Activated CD4-positive, alpha-beta T cell treated with anti-CD3 and anti-CD28 coated beads, Interleukin-2, amount 50 U/mL, for 24 hours (primary cell): Measurements from ENCODE around the gene CCDC192.

Experiments used
- DNase-seq, 2 donors: peaks; one replicate each; pipeline ENCODE4 v3.0.0-alpha.2; 2020; ENCODE audit warnings: low read depth in 1 of 2, low spot score in 1 of 2

Gene CCDC192

DNA sequence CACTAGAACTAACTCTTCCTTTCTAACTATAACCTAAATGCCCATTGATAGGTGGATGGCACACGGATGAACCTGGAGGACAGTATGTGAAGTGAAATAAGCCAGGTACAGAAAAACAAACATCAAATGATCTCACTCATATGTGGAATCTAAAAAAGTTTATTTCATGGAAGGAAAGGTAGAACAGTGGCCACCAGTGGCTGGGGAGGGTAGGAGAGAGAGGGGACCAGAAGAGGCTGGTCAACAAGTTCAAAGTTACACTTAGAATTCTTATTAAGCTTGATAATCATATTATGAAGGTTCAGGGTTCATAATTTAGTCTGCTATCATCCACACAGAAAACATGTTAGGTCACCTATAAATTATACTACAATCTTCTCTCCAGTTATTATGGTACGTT is 272.8 kb downstream of the CCDC192 start:
- no peak for DNase-seq

DNA sequence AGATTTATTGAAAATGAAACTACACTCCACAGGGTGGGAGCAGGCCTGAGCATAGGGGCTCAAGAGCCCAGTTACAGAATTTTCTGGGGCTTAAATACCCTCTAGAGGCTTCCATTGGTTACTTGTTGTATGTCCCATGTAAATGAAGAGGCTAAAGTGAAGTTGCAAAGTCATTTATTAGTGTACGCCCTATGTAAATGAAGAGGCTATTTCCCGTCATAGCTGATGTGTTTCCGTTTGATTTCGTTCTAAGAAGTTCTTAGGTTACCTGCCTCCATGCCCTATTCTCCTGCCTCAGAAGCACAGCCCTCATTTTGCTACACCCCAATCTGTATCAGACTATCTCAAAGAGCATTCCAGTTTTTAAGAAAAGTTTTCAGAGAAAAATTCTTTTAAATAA is 273.3 kb downstream of the CCDC192 start:
- no peak for DNase-seq

DNA sequence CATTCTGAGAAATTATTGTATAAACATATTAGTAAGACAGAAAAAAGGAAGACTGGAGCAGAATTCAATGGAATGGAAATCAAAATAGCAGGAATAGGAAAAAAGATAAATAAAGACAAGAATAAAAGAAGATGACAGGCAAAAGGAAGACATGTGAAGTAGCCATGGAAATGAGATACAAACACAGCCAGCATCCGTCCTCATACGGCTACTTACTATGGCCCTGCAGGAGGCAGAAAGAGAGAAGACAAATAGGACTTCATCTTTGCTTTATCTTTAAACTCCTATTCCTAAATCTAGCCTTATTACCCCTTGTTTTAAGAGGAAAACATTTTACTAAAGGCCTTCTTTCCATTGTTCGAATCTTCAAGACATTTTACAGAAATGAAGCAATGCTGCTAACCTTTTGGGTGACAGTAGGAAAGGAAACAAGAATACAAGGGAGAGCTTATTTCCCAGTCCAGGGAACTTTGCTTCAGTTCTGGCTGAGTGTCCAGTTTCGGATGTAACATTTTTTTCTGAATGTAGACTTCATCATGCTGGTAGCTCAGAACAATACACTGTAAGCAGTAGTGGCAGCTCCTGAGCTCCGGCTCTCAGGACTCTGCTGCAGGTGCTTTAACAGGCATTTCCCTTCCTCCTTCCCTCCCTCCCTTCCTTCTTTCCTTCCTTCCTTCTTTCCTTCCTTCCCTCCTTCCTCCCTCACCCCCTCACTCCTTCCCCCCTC is 274.0 kb downstream of the CCDC192 start:
- no peak for DNase-seq

DNA sequence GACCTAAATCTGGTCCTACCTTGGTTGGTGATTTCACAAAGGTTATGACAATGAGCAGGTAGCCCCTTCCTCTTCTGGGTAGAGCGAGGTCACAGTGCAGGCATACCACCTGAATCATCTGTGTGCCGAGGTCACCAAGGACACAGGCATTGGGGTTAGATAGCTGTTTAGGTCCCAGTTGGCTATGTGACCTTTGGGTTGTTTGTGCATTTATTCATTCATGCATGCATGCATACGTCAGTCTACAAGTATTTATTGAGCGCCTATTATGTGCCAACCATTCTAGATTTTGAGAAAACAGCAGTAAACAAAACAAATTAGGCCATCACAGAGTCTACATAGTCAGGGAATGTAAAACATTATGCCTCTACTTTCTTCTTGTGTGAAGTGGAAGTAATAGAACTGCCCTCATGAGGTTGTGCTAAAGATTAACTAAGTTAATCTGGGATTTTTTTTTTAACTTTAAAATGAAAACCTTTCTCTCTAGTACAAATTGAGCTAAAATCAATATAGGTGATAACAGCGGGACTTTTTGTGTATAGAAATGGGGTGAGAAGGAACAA is 275.6 kb downstream of the CCDC192 start:
- no peak for DNase-seq

DNA sequence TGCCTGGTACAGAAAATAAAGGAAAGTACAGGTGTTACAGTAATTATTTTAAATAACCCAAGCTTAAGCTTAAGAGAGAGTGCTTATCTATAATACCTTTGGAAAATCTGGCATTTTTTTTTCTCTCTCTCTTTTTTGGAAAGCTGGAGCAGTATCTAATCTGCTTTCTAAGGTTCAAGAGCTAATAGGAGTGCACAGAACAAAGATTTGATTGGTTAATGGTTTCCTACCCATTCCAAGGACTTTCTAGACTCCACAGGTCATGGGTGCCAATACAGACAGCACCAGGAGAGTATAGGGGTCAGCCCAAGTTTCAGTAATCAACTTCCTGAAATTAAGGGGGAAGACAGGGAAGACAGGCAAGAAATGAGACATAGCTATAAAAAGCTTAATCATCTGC is 276.3 kb downstream of the CCDC192 start:
- no peak for DNase-seq

DNA sequence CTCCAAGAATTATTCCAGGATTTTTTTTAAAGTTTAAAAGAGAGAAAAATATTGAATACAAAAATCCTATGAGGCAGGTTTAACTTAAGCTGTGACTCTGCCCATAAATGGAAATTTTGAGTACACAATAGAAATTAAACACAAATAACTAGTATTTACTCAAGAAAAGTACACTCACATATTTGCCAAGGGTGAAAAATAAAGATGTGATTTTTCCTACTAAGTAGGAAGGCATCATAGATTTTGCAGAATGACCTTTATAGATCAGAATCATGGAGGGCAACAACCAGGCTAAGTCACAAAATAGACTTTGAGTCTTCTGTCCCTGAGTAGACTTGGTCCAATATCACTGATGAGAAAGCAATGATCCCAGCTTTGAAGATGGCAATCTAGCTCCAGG is 277.7 kb downstream of the CCDC192 start:
- no peak for DNase-seq

DNA sequence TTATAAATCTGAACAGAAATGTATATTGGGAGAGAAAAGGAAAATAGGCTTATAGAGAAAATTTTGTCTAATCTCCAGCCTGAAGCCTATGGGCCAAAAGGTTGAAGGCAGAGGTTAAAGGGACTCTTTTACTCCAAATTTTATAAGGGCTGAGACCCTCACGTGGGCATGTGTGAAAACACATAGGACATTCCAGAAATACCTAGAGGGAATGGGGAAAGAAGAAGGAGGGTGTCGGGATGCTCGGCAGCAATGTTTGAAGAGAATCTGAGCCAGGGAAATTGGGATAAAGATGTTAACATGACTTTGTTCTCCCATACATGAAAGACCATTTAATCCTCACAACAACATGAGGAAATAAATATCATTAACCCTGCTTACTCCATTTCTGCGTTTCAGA is 278.3 kb downstream of the CCDC192 start:
- DNase-seq: no peak

DNA sequence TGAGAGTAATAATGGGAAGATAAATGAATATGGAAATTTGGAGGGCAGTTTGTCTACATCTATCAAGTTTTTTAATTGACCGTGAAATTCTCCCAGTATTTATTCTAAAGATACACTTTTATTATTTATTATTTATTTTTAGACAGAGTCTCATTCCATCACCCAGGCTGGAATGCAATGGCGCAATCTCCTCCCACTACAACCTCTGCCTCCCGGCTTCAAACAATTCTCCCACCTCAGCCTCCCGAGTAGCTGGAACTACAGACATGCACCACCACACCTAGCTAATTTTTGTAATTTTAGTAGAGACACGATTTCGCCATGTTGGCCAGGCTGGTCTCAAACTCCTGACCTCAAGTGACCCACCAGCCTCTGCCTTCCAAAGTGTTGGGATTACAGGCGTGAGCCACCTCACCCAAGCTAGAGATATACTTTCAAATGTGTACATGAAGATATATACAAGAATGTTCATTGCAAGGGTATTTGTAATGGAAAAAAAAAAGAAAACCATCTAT is 282.7 kb downstream of the CCDC192 start:
- no peak for DNase-seq

DNA sequence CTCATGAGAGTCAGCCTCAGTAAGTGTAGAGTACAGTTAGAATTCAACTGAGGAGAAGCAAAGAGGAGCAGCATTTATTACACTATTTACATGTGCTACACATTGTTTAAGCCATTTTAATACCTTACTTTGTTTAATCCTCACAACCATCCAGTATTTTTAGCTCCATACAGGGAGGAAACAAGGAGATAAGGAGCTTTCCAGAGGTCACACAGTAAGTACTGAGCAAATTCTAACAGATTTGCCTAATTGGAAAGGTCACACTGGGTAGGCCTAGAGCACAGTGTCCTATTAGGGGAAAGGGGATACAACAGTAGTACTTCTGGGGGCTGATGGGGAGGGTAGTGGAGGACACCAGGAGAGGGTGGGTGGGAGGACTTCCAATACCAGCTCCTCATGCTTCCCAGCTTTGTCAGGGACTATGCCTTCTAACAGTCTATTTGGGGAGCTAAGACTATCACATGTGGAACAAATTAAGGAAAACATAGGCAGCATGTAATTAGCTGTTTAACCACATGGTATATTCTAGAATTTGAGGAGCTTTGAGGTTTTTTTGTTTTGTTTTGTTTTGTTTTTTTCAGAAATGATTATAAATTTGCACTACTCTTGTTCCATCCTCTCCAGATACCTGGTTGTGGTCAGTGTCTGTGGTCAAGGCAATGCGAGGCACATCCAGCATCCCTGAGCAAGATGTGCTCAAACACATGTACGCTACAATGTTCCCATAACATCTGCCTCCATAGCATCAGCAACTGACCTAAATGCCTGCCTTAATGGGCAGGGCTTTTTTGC is 284.4 kb downstream of the CCDC192 start:
- no peak for DNase-seq

DNA sequence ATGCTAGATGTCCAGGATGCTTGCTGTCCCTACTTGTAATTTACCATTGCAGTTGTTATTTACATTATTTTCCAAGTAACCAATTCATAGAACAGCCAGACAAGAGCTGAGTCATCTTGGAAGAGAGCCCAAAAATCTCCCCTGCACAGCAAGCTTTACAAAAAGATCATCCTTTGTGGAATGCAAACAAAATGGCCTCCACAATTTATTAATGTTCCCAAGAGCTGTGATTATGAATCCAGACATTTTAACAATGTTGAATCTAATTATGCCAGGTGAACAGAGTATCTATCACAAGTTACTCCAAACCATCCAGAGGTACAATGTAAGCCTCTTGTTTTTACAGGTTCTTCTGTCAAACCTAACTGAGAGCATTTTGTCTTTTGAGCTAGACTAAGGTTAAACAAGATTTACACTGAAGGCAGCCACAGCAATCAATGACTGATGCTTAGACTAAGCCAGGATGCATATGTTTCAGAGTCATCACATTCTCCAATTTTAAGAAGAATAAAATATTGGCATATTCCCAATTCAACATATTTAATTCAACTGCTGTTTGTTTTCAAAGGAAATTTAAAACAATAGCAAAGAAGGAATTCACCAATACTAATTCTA is 285.1 kb downstream of the CCDC192 start:
- DNase-seq: no peak
